Omental fat pad (tissue), 4 donors: ENCODE data around the gene BAZ2B. TPM values are rescaled to one million over a fixed set of nuclear protein-coding genes. Genes with fewer than 3 reads are reported as not detected.
"Not testable (repeated sequence)": the region's sequence is repeated elsewhere in the genome, so short reads cannot be mapped to it uniquely, and the experiment has no call there.

Experiments
- ATAC-seq: fragments of 150-250 bp; one replicate; pipeline ENCODE4 v1.9.1; 2016; ENCODE audit warnings: mild to moderate bottlenecking, moderate library complexity; ENCODE audit not compliant: low FRiP score
- DNase-seq: peaks from one replicate; pipeline ENCODE4 v3.0.0-alpha.2; 2019; ENCODE audit warnings: low spot score
- CTCF ChIP-seq, 3 donors: fragments of 450-650 bp; IDR thresholded peaks; one replicate each; pipeline ENCODE4 v1.5.1; 2016 to 2017; ENCODE audit warnings: antibody characterized with exemption in 3 of 3, mild to moderate bottlenecking in 3 of 3, moderate library complexity in 2 of 3
- total RNA-seq, 4 donors: library from RNA; depleted of rRNA; stranded (reverse); fragments of >200 nt; gene quantifications; one replicate each; pipeline ENCODE4 v1.1.0, GENCODE V29; 2016

BAZ2B gene
- total RNA-seq, 4 donors from 2014 or later, result 47.3 to 147 (median 88.9) TPM

GRCh38 chr2:159411460-159411859 is 204.9 kb downstream of the BAZ2B start:
- ATAC-seq (no peak), DNase-seq (no peak)
- TF ChIP-seq CTCF (IDR thresholded peaks at IDR 0.05), result no peak

GRCh38 chr2:159410276-159410675 is 206.1 kb downstream of the BAZ2B start:
- ATAC-seq (no peak), DNase-seq (no peak)
- no peak for TF ChIP-seq CTCF (IDR thresholded peaks at IDR 0.05)

- DNase-seq, result no peak
- ATAC-seq, result no peak
- no peak for TF ChIP-seq CTCF (IDR thresholded peaks at IDR 0.05)
Measured at GRCh38 chr2:159409116-159409800, 207.1 kb downstream of the BAZ2B start.

GRCh38 chr2:159402790-159403189 is 213.6 kb downstream of the BAZ2B start:
- TF ChIP-seq CTCF (IDR thresholded peaks at IDR 0.05), result no peak
- ATAC-seq (no peak), DNase-seq (no peak)

- ATAC-seq, DNase-seq: not testable (repeated sequence)
Measured at GRCh38 chr2:159402160-159402559, 214.2 kb downstream of the BAZ2B start.

- DNase-seq (no peak), ATAC-seq (no peak)
- no peak for TF ChIP-seq CTCF (IDR thresholded peaks at IDR 0.05)
Measured at GRCh38 chr2:159399716-159400415, 216.5 kb downstream of the BAZ2B start.

- TF ChIP-seq CTCF (IDR thresholded peaks at IDR 0.05), result no peak
- DNase-seq (no peak), ATAC-seq (no peak)
Measured at GRCh38 chr2:159396799-159397198, 219.5 kb downstream of the BAZ2B start.
